NCI-H187 (cell line): ENCODE data around the gene FNDC3B.

Source experiments
- DNase-seq, 2 experiments: peaks; one replicate each; lab custom pipeline; 2025; lab: John Stamatoyannopoulos, UW

Gene FNDC3B

DNA sequence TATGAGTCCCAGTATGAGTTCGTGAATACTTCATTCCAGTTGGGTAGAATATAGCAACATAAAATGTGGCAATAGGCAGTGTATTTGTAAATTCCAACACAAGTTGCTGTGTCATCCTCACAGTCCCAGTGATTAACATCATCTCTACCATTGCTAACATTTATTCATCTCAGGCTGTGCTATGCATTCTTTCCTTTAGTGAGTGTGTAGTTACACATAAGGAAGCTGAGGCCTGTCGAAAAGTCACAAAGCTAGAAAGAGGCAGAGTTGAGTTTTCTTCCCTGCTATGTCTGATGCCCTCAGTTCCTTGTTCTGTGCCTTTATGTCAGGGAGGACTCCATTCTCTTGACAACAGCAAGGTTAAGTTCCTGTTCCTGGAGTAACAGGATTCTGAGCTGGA, 96.4 kb downstream of the FNDC3B start:
- no peak for DNase-seq

DNA sequence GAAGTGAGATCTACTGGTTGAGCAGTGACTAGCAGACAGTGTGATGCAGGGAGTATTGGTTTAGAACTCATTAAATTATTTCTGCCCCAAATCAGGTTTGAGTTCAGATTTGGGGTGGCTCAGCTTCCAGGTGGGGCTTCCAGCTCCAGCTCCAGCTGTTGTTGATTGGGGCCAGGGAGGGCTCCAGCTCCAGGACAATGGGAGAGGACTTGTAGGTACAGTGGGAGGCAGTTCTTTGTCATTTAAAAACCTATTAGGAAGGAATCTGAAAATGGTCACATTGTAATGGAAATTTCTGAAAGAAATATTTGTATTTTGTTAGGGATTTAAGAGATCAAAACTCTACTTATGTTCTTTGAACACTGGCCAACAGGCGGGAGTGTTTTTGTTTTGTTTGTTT, 97.0 kb downstream of the FNDC3B start:
- DNase-seq, result no peak

DNA sequence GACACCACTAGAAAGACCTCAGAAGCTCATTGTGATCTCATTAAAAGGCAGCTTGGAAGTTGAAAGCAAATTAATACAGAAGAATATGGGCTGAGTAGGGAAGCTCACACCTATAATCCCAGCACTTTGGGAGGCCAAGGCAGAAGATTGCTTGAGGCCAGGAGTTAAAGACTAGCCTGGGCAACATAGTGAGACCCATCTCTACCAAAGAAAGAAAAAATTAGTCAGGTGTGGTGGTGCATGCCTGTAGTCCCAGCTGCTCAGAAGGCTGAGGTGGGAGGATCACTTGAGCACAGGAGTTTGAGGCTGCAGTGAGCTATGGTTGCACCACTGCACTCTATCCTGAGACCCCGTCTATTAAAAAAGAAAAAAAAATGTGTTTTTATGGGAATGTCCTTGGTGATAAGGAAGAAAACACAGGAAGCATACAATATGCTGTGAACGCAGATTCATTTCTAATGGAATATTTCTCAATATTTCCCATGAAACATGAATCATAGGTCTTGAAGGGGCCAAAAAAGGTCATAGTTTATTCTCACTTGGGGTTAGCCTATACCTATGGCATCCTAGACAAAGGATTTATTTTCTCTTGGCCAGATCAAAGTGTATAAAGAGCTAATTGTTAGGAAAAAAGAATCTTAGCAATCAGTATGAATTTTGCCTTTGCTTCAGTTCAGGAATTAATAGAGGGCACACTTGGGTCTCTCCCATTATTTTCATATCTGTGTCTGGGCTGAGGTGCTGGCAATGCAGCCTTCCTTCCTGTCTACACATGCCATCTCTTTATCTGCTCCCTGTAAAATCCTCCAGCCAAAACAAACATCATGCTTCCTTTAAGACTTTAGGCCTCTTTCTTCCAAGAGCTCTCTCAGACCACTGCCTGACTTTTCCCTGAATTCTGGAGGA, 98.2 kb downstream of the FNDC3B start:
- no peak for DNase-seq

DNA sequence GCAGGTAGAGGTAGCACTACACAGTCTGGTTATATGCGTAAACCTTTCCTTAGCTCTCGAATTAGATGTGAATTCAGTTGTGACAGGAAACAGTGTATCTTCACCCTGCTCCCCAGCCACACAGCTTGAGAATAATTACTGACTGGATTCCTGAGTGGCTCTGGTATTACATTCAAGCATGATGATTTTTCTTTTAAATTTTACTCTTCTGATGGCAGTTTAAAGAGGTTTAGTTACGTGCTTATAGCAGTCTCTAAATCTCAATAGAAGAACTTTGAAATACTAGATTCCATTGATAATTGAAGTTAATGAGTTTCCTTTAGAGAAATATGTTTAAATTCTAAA, 98.8 kb downstream of the FNDC3B start:
- no peak for DNase-seq

DNA sequence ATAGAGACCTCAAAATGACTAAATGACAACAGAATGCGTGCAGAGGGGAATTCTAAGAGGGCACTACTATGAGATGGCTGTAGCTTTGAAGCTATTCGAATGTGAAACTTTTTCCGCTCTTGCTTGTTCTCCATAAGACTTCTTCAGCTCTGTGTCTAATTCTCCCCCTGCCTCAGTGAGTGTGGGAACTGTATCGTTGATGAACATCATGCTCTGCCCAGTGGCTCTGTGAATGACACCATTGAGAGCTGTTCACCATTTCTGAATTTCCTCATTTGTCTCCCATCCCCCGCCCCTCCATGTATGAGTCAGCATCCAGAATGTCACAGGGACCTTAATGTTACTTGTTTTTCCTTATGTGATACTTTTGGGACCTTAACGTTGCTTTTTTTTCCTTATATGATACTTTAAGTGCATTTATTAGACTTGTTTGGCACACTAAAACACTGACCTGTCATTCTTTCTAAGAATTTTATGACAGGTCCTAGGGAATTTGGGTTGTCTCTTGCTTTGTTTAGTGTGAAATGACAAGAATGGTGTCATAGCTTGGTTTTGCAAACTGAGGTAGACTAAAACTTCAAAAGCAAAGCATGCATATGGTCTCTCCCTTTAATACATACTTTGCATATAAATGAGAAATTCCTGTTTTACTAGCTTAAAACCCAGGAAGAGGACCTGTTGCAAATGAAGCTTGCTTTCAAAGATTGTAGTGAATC, 99.6 kb downstream of the FNDC3B start:
- DNase-seq, result no peak

DNA sequence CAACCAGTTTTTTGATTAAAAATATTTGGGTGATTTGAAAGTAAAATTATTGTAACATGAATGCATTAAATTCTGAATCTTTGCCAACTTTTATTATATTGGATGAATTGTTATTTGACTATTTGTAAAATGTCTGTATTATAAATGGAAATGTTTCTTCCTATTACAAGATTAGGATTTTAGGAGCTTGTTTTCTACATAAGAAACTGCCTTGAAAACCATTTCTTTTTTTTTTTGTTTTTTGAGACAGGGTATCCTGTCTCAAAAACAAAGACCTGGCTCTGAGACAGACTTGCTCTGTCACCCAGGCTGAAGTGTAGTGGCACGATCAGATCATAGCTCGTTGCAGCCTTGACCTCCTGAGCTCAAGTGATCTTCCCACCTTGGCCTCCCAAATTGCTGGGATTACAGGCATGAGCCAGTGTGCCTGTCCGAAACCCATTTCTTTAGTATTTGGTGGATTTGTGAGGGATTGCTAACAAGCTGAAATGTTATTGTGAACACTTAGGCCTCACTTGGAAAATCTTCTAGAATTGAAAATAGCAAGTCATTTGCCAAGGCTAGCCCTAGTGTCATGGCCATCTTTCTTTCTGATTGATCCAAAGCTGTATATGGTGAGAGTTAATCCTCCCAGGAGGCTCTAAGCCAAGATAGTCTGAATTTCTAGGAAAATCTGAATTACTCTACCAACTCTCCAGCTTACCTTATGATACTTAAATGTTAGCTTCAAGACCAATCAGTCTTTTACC, 100.3 kb downstream of the FNDC3B start:
- DNase-seq, result no peak

DNA sequence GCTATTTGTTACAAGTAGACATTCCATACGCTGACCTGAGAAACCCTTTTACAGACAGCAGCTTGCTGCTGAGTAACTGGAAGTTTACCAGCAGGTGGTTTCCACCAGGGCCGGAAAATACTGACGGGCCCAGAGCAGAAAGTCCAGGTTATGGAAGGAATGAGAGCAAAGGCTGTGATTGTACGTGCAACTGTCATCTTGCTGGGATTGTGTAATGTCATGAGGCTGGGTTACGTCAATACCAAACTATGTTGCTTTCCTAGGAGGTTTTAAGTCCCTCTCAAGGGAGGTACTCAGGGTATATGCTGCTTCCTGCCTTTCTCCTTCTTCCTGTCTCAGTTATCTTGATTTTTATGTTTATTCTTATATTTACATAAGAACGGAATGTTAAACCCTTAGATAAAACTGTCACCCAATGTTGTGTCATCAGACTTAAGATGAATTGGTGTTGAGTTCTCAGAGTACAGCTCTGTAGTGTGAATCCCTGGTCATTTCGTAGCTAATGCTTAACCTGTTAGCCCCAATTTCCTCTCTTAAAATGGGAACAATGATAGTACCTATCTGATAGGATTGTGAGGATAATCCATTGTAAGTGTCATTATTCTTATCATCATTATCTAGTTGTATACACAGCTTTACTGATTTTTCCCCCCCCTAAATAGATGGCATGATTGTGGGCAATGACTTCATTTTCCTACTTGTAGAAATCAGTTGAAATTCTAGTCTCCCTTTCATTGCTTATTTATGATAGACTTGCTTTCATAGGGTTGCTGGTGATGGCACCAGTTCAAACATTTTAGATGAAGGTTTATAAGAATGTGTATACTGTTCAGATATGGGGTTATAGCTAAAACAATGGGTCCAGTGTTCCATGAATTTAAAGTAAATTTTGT, 101.4 kb downstream of the FNDC3B start:
- DNase-seq, result no peak

DNA sequence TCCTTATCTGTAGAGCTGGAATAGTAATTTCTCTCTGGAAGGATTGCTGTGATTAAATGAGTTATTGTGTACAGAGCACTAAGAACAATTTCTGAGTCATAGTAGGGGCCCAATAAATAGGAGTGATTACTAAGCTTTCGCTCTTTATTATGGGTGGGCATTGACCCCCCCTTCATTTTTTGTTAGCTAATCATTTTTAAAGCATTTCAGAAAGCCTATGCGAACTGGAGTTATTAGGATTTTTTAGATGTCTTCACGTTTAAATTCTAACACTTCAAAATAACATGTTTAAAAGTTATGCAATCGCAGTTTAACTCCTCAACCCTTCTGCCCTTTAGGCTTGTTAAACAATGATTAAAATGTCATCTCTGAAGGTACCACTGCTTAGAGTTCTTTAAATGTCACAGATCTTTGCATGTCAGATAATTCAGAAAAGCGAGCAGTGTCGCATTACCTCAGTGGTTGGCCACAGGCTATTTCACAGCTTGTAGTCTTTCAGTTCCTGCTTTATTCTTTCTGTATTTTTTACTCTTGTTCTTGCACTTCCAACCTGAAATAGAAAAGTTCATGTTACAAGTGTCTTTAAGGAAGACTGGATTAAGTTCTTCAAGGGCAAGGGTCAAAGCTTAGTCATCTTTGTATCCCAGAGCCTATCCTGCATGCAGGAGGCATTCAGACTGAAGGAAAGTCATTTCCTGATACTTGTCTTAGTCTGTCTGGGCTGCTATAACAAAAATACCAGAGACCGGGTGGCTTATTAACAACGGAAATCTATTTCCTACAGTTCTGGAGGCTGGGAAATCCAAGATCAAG, 102.9 kb downstream of the FNDC3B start:
- no peak for DNase-seq

DNA sequence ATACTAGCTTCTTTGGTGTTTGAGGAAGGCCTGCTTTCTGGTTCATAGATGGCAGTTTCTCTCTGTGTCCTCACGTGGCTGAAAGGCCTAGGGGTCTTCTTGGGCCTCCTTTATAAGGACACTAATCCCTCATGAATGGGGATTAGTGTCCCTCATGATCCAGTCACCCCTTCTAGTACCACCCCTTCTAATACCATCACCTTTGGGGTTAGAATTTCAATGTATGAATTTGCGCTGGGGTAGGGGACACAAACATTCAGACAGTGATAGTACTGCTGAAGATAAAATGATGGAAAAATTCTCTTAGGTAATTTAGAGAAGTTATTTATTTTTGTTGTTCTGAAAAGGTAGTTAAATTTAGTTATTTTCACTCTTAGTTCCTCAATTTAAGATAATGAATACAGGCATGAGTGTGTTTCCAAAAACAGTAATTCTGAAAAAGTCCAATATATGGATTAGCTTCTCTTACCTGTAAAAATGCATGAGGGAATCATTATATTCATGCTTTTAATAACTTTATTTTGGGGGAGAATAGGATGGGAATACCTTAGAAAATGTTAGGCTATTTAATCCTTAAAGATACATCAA, 103.6 kb downstream of the FNDC3B start:
- DNase-seq, result no peak

DNA sequence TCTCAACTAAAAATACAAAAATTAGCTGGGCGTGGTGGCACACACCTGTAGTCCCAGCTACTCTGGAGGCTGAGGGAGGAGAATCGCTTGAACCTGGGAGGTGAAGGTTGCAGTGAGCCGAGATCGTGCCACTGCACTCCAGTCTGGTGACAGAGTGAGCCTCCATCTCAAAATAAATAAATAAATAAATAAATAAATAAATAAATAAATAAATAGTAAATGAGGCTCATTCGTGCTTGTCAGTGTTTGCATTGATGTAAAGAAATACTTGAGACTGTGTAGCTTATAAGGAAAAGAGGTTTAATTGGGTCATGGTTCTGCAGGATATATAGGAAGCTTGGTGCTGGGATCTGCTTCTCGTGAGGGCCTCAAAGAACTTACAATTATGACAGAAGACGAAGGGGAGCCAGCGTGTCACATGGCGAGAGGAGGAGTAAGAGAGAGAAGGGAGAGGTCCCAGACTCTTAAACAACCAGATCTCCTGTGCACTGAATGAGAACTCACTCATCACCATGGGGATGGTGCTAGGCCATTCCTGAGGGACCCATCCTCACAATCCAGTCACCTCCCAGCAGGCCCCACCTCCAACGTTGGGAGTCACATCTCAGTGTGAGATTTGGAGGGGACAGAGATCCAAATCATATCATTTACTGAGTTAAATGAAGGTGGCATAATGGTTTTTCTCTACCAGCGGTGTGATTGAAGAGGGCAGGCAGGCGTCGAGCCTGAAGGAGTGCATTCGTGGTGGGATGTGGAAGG, 104.5 kb downstream of the FNDC3B start:
- no peak for DNase-seq

DNA sequence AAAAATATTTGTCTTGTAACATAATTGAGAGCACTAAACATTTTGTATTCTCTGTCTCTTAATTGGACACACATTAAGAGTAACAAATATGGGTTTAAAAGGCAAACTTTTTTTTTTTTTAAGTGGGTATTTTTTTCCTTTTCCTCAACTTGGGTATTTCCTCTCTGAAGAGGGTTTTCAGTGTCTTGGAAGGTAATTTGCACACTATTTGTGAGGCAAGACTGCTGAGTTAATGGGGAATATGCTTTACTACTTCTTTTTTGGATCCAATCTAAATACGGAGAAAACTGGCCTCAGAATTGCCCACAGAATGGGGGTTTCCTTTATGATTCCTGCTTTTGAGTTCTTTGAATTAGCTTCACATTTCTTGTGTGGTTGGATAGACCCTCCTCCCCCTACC, 105.2 kb downstream of the FNDC3B start:
- no peak for DNase-seq

DNA sequence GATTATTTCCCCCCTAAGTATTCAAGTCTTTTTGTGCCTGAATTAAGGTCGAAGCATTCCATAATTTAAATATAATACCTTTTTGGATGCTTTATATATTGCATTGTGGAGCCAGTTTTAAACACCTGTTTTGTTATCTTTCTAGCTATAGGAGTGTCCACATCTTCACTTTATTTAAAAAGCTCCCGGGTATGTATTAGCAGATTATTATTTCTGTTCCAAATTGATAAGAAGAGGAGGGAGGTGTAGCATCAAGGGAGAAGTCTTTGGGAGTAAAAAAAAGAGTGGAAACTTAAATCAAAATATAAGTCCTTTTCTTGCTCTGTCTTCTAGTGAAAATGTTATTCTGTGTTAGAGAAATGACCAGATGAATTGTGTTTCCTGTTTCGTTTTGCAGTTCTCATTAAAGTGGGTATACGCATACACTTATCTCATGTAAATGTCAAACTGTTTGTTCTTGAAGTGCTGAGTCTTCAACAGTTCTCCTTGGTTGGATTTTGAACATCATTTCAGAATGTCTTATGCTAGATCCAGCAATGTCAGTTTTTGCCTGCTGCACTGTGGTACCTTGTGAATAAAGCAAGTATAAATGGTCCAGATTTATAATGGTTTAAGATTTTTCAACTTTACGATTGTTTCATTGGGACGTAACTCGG, 105.8 kb downstream of the FNDC3B start:
- DNase-seq, result no peak

DNA sequence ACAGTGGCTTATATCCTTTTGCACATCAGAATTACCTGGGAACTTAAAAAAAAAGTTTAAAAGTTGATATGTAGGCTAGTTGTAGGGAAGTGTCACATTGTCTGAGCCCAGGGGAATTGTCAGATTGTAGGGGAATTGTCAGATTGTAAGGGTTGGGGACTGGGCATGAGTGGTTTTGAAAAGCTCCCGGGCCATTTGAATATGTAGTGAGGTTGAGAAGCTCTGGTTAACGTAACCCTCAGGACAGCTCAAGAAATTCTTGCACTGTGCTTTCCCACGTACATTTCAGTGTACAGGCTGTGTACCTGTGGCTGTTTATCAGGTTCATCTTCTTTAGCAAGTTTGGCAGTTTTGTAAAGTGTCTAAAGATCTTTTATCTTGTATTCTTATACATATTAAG, 107.0 kb downstream of the FNDC3B start:
- no peak for DNase-seq

DNA sequence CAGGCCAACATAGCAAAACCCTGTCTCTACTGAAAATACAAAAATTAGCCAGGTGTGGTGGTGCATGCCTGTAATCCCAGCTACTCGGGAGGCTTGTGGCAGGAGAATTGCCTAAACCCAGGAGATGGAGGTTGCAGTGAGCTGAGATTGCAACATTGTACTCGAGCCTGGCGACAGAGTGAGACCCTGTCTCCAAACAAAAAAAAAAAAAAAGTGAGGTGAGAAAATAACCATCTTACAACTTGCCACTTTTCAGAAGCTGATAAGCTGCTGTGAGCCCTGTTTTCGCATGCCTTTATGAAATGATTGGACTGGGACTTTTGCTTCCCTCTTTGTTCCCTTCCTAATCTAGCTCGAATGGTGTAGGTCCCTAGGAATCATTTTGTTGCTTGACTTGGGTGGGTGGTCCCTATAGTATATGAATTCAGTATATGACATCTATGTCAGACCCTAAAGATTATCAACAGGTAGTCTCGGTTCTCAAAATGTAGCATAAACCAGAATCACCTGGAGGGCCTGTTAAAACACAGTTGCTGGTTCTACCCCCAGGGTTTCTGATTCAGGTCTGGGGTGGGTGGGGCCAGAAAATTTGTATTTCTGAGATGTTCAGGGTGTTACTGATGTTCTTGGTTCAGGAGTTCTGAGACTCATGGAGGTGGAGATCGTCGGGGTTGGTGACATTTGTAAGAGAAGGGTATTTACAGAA, 107.9 kb downstream of the FNDC3B start:
- no peak for DNase-seq

DNA sequence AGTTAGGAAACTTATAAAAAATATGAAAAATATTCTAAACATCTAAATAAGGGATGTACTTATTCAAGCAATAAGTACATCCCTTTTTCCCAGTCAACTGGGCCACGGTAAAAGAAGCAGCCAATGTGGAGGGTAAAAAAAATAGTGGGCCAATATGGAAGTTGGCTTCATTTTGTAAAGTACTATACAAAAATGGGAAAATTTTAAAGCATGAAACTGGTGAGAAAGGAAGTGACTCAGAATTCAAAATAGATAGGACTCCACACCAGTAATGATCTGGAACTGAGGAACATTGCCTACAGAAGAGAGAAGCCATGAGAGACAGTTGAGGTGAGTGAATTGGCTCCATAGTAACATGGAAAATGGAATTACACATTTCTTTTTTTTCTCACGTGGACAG, 108.9 kb downstream of the FNDC3B start:
- no peak for DNase-seq

DNA sequence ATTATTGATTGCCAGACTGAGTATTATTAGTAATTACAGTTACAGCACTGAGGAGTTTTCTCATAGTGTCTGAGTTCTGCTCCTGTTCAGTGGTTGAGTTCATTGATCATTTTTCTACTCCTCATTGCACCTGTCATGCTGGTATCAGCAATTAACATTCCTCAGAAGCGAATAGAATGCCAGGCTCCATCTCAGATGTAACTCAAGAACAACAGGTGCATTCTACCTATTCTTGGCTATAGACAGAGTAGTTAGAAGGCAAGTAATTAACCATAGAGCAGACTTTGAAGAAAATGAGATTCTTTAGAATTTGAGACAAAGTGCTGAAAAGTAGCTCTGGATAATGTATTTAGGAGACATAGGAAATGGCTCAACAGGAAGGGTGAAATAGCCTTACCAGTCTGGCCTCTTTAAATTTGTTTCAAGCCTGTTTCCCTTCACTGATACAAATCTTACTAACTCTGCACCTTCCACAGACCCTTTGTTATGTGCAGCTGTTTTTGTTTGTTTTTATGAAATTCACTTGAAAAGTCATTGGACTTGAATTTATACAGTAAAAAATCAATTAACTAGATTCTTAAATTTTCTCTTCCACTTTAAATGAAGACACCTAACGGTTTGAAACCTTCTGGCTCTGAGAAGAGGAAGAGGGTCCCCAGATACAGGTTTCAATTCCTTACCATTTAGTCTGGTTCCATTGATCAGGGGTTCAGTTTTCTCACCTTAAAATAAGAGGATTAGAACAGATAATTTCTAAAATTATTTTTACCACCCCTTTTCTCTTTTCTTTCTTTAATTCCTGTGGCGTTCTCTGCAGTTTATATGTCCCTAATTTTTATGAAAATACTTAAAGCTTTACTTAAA, 109.6 kb downstream of the FNDC3B start:
- no peak for DNase-seq

DNA sequence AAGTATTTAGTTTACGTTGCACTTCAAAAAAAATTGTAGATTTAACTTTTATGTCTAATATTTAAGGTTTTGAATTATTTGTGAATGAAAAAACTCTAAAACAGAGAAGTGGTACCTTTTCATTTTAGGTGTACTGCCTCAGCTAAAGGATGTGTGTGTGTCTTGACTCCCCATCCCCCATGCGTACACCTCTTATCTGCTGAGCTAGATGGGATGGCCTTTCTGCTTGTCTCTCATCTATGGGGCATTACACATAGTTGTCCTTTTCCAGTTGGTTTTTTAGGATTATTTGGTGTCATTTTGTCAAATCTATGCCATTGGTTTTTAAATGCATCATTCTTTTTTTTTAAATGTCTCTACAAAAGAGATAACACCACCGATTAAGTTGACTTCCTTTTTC, 110.9 kb downstream of the FNDC3B start:
- no peak for DNase-seq
